ENCODE data around the gene RAB40C.

- TF ChIP-seq POLR2A (IDR thresholded peaks at IDR 0.05), result no peak
- TF ChIP-seq, protein P1, sequence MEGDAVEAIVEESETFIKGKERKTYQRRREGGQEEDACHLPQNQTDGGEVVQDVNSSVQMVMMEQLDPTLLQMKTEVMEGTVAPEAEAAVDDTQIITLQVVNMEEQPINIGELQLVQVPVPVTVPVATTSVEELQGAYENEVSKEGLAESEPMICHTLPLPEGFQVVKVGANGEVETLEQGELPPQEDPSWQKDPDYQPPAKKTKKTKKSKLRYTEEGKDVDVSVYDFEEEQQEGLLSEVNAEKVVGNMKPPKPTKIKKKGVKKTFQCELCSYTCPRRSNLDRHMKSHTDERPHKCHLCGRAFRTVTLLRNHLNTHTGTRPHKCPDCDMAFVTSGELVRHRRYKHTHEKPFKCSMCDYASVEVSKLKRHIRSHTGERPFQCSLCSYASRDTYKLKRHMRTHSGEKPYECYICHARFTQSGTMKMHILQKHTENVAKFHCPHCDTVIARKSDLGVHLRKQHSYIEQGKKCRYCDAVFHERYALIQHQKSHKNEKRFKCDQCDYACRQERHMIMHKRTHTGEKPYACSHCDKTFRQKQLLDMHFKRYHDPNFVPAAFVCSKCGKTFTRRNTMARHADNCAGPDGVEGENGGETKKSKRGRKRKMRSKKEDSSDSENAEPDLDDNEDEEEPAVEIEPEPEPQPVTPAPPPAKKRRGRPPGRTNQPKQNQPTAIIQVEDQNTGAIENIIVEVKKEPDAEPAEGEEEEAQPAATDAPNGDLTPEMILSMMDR (IDR thresholded peaks at IDR 0.05), result no peak
Observed at GRCh38 chr16:641326-642188, 51.7 kb downstream of the RAB40C start, which contains the start of gene MCRIP2.

Data from lower leg skin (tissue), 3 donors.